Neural cell (in vitro differentiated cells): ENCODE data around the gene ATF7IP. TPM values are rescaled to one million over a fixed set of nuclear protein-coding genes. Genes with fewer than 3 reads are reported as not detected.

ENCODE experiments used
- H2AFZ ChIP-seq: fragments of 200-600, 300-800 bp; sonication (generic), shearing (Covaris generic); 2 replicates; pipeline ENCODE4 v1.6.0; 2014; ENCODE audit warnings: low read depth, mild to moderate bottlenecking, antibody characterized with exemption, low read length, moderate library complexity
- H3F3A ChIP-seq: fragments of 200-600 bp; shearing (Covaris generic); 2 replicates; pipeline ENCODE4 v1.6.1; 2016; ENCODE audit warnings: mild to moderate bottlenecking, moderate library complexity, mixed read lengths, antibody characterized with exemption, low read length; ENCODE audit not compliant: insufficient read depth, poor library complexity, severe bottlenecking
- H3K27ac ChIP-seq: fragments of 200-600, 300-800 bp; sonication (generic), shearing (Covaris generic); 2 replicates; pipeline ENCODE4 v1.5.1; 2014; ENCODE audit warnings: mild to moderate bottlenecking, low read length, moderate library complexity
- H3K27me3 ChIP-seq: fragments of 300-800, 200-600 bp; sonication (generic), shearing (Covaris generic); 2 replicates; pipeline ENCODE4 v1.6.0; 2014; ENCODE audit warnings: mild to moderate bottlenecking, low read depth, low read length, moderate library complexity; ENCODE audit not compliant: insufficient read depth
- H3K36me3 ChIP-seq: fragments of 300-800, 200-600 bp; sonication (generic), shearing (Covaris generic); 2 replicates; pipeline ENCODE4 v1.5.1; 2014; ENCODE audit warnings: mild to moderate bottlenecking, antibody characterized with exemption, low read length, moderate library complexity; ENCODE audit not compliant: insufficient read depth
- H3K4me2 ChIP-seq: fragments of 300-800, 200-600 bp; sonication (generic), shearing (Covaris generic); 2 replicates; pipeline ENCODE4 v1.6.0; 2014; ENCODE audit warnings: mild to moderate bottlenecking, low read length
- H3K4me3 ChIP-seq: fragments of 300-800, 200-600 bp; sonication (generic), shearing (Covaris generic); 2 replicates; pipeline ENCODE4 v1.5.1; 2014; ENCODE audit warnings: mild to moderate bottlenecking, low read length, moderate library complexity
- H3K79me2 ChIP-seq: fragments of 200-600 bp; shearing (Covaris generic); replicated peaks from 2 replicates; pipeline ENCODE4 v1.6.0; 2014; ENCODE audit warnings: mild to moderate bottlenecking, low read length, moderate library complexity; ENCODE audit not compliant: insufficient read depth
- H3K9ac ChIP-seq: fragments of 300-800, 200-600 bp; sonication (generic), shearing (Covaris generic); 2 replicates; pipeline ENCODE4 v1.6.1; 2016; ENCODE audit warnings: mild to moderate bottlenecking, low read length, mixed read lengths
- H3K9me2 ChIP-seq: fragments of 200-600 bp; shearing (Covaris generic); 2 replicates; pipeline ENCODE4 v1.6.1; 2016; ENCODE audit warnings: mild to moderate bottlenecking, low read length, mixed read lengths; ENCODE audit not compliant: insufficient read depth
- H3K9me3 ChIP-seq: fragments of 200-600, 300-800 bp; sonication (generic), shearing (Covaris generic); 2 replicates; pipeline ENCODE4 v1.6.1; 2016; ENCODE audit warnings: mild to moderate bottlenecking, mixed run types, low read length, moderate library complexity, mixed read lengths
- H4K20me1 ChIP-seq: fragments of 200-600 bp; shearing (Covaris generic); 2 replicates; pipeline ENCODE4 v1.6.1; 2016; ENCODE audit warnings: mild to moderate bottlenecking, mixed run types; ENCODE audit not compliant: insufficient read depth
- EP300 ChIP-seq: fragments of 450-650 bp; conservative IDR thresholded peaks from 2 replicates; pipeline ENCODE4 v1.6.1; 2014; ENCODE audit warnings: antibody characterized with exemption, mild to moderate bottlenecking, moderate library complexity; ENCODE audit not compliant: poor library complexity, severe bottlenecking
- EZH2 ChIP-seq: fragments of 200-600, 300-800 bp; shearing (Covaris generic), sonication (generic); IDR thresholded peaks from 2 replicates; pipeline ENCODE4 v1.6.1; 2014; ENCODE audit warnings: antibody characterized with exemption, low read length, borderline replicate concordance, mild to moderate bottlenecking; ENCODE audit not compliant: insufficient read depth, poor library complexity, severe bottlenecking
- MXI1 ChIP-seq: fragments of 450-650 bp; conservative IDR thresholded peaks from 2 replicates; pipeline ENCODE4 v1.6.1; 2014; ENCODE audit warnings: antibody characterized with exemption, mild to moderate bottlenecking; ENCODE audit not compliant: poor library complexity, severe bottlenecking
- POLR2AphosphoS5 ChIP-seq: IDR thresholded peaks from 2 replicates; pipeline ENCODE4 v1.6.1; 2012
- RAD21 ChIP-seq: fragments of 450-650 bp; conservative IDR thresholded peaks from 2 replicates; pipeline ENCODE4 v1.6.1; 2014; ENCODE audit warnings: antibody characterized with exemption, mild to moderate bottlenecking, moderate library complexity
- SMC3 ChIP-seq: fragments of 450-650 bp; conservative IDR thresholded peaks from 2 replicates; pipeline ENCODE4 v1.6.1; 2014; ENCODE audit warnings: antibody characterized with exemption, mild to moderate bottlenecking, moderate library complexity; ENCODE audit not compliant: poor library complexity
- TAF1 ChIP-seq: IDR thresholded peaks from 2 replicates; pipeline ENCODE4 v1.6.1; 2012; ENCODE audit warnings: low read depth
- polyA plus RNA-seq: library from polyadenylated mRNA; depleted of rRNA; stranded (reverse); fragments of >200 nt; gene quantifications from 2 replicates; pipeline ENCODE4 v1.2.3, GENCODE V29; 2014
- TF ChIP-seq, protein P1 (sequence below): IDR thresholded peaks from 2 replicates; pipeline ENCODE4 v1.6.1; 2012; ENCODE audit warnings: borderline replicate concordance
- TF ChIP-seq, protein P2 (sequence below): fragments of 450-650 bp; IDR thresholded peaks from 2 replicates; pipeline ENCODE4 v1.5.1; 2014; ENCODE audit warnings: antibody characterized with exemption, mild to moderate bottlenecking, moderate library complexity; ENCODE audit not compliant: poor library complexity, severe bottlenecking

ATF7IP gene
- polyA plus RNA-seq, 1 donor from 2014 or later, result 34.8 TPM

- Histone ChIP-seq H3K4me3 (no peak overlapping the region), H3K9me2 (no peaks in the 10 kb centered on the region), H3F3A (peaks cover 2% of the 10 kb centered on the region), H3K27ac (no peak overlapping the region), H3K27me3 (no peaks in the 10 kb centered on the region), H2AFZ (no peak overlapping the region), H3K4me2 (no peak overlapping the region), H4K20me1 (no peaks in the 10 kb centered on the region), H3K9ac (no peak overlapping the region), H3K9me3 (no peaks in the 10 kb centered on the region), H3K36me3 (no peaks in the 10 kb centered on the region), H3K79me2 (peaks cover 10% of the 10 kb centered on the region)
- TF ChIP-seq TAF1 (no peak), SMC3 (no peak)
Observed at GRCh38 chr12:14362352-14362751, 3.1 kb upstream of the ATF7IP start.

- H3K4me2 ChIP-seq, result no peak overlapping the region
- H3F3A ChIP-seq, result peaks cover 2% of the 10 kb centered on the region
- H3K27ac ChIP-seq, result peak overlapping the region; percentile 91
- peaks cover 33% of the 10 kb centered on the region for H3K79me2 ChIP-seq
- peak overlapping the region; percentile 74 for H3K9ac ChIP-seq
- H2AFZ ChIP-seq, result no peak overlapping the region
- H3K36me3 ChIP-seq, result no peaks in the 10 kb centered on the region
- no peaks in the 10 kb centered on the region for H3K9me3 ChIP-seq
- H3K4me3 ChIP-seq, result peak overlapping the region; percentile 64
- TF ChIP-seq SMC3, result no peak
- no peak for TF ChIP-seq EP300
- no peak for TF ChIP-seq EZH2
- TF ChIP-seq, protein P1, sequence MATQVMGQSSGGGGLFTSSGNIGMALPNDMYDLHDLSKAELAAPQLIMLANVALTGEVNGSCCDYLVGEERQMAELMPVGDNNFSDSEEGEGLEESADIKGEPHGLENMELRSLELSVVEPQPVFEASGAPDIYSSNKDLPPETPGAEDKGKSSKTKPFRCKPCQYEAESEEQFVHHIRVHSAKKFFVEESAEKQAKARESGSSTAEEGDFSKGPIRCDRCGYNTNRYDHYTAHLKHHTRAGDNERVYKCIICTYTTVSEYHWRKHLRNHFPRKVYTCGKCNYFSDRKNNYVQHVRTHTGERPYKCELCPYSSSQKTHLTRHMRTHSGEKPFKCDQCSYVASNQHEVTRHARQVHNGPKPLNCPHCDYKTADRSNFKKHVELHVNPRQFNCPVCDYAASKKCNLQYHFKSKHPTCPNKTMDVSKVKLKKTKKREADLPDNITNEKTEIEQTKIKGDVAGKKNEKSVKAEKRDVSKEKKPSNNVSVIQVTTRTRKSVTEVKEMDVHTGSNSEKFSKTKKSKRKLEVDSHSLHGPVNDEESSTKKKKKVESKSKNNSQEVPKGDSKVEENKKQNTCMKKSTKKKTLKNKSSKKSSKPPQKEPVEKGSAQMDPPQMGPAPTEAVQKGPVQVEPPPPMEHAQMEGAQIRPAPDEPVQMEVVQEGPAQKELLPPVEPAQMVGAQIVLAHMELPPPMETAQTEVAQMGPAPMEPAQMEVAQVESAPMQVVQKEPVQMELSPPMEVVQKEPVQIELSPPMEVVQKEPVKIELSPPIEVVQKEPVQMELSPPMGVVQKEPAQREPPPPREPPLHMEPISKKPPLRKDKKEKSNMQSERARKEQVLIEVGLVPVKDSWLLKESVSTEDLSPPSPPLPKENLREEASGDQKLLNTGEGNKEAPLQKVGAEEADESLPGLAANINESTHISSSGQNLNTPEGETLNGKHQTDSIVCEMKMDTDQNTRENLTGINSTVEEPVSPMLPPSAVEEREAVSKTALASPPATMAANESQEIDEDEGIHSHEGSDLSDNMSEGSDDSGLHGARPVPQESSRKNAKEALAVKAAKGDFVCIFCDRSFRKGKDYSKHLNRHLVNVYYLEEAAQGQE, result no peak
- TF ChIP-seq, protein P2, sequence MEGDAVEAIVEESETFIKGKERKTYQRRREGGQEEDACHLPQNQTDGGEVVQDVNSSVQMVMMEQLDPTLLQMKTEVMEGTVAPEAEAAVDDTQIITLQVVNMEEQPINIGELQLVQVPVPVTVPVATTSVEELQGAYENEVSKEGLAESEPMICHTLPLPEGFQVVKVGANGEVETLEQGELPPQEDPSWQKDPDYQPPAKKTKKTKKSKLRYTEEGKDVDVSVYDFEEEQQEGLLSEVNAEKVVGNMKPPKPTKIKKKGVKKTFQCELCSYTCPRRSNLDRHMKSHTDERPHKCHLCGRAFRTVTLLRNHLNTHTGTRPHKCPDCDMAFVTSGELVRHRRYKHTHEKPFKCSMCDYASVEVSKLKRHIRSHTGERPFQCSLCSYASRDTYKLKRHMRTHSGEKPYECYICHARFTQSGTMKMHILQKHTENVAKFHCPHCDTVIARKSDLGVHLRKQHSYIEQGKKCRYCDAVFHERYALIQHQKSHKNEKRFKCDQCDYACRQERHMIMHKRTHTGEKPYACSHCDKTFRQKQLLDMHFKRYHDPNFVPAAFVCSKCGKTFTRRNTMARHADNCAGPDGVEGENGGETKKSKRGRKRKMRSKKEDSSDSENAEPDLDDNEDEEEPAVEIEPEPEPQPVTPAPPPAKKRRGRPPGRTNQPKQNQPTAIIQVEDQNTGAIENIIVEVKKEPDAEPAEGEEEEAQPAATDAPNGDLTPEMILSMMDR, result no peak
- TF ChIP-seq RAD21, result no peak
- TF ChIP-seq TAF1, result no peak
- TF ChIP-seq MXI1, result no peak
- TF ChIP-seq POLR2AphosphoS5, result no peak
- no peaks in the 10 kb centered on the region for H3K9me2 ChIP-seq
- no peaks in the 10 kb centered on the region for H3K27me3 ChIP-seq
- H4K20me1 ChIP-seq, result no peaks in the 10 kb centered on the region
Observed at GRCh38 chr12:14364583-14365271, 755 bp upstream of the ATF7IP start.
